ENCODE measurements around the gene CPXM2. TPM values are rescaled to one million over a fixed set of nuclear protein-coding genes. Genes with fewer than 3 reads are reported as not detected.
A peak's percentile ranks its signal among the peaks of the same experiment; 100 is the strongest.

The CPXM2 gene
- polyA plus RNA-seq, 4 donors: 1.9 to 5.8 (median 5.3) TPM

GRCh38 chr10:123778719-123779517 lies 112.7 kb downstream of the CPXM2 start:
- DNase-seq (ENCODE audit: low read depth in 4 of 4, low spot score in 3 of 4): no peak

GRCh38 chr10:123777881-123778280 lies 113.7 kb downstream of the CPXM2 start:
- no peak for DNase-seq (ENCODE audit: low read depth in 4 of 4, low spot score in 3 of 4)

- DNase-seq (ENCODE audit: low read depth in 4 of 4, low spot score in 3 of 4): no peak
These were observed 117.4 kb downstream of the CPXM2 start for GRCh38 chr10:123774132-123774742.

GRCh38 chr10:123772645-123773508 lies 118.7 kb downstream of the CPXM2 start:
- no peak for DNase-seq (ENCODE audit: low read depth in 4 of 4, low spot score in 3 of 4)

- DNase-seq (ENCODE audit: low read depth in 4 of 4, low spot score in 3 of 4): no peak
These were observed 119.5 kb downstream of the CPXM2 start for GRCh38 chr10:123771877-123772644.

- DNase-seq (ENCODE audit: low read depth in 4 of 4, low spot score in 3 of 4): no peak
These were observed 122.0 kb downstream of the CPXM2 start for GRCh38 chr10:123769647-123770046.

GRCh38 chr10:123766761-123767160 lies 124.8 kb downstream of the CPXM2 start:
- DNase-seq (ENCODE audit: low read depth in 4 of 4, low spot score in 3 of 4): no peak

- DNase-seq (ENCODE audit: low read depth in 4 of 4, low spot score in 3 of 4): no peak
These were observed 125.6 kb downstream of the CPXM2 start for GRCh38 chr10:123766012-123766411.

GRCh38 chr10:123761666-123762230 lies 129.9 kb downstream of the CPXM2 start:
- no peak for DNase-seq (ENCODE audit: low read depth in 4 of 4, low spot score in 3 of 4)

- DNase-seq (ENCODE audit: low read depth in 4 of 4, low spot score in 3 of 4): no peak
These were observed 130.6 kb downstream of the CPXM2 start for GRCh38 chr10:123761038-123761428.

GRCh38 chr10:123760356-123761037 lies 131.1 kb downstream of the CPXM2 start:
- DNase-seq (ENCODE audit: low read depth in 4 of 4, low spot score in 3 of 4): no peak

- peak; percentile 10 to 45 (median 27) for DNase-seq (ENCODE audit: low read depth in 4 of 4, low spot score in 3 of 4)
These were observed 132.0 kb downstream of the CPXM2 start for GRCh38 chr10:123759501-123760031.

GRCh38 chr10:123759041-123759440 lies 132.6 kb downstream of the CPXM2 start:
- DNase-seq (ENCODE audit: low read depth in 4 of 4, low spot score in 3 of 4): peak in 1 of 4 donors; percentile 15

GRCh38 chr10:123757853-123758252 lies 133.8 kb downstream of the CPXM2 start:
- no peak for DNase-seq (ENCODE audit: low read depth in 4 of 4, low spot score in 3 of 4)

GRCh38 chr10:123755061-123755460 lies 136.5 kb downstream of the CPXM2 start:
- DNase-seq (ENCODE audit: low read depth in 4 of 4, low spot score in 3 of 4): no peak

- DNase-seq (ENCODE audit: low read depth in 4 of 4, low spot score in 3 of 4): peak in 1 of 4 donors; percentile 6
These were observed 137.5 kb downstream of the CPXM2 start for GRCh38 chr10:123754123-123754522.

- DNase-seq (ENCODE audit: low read depth in 4 of 4, low spot score in 3 of 4): no peak
These were observed 140.1 kb downstream of the CPXM2 start for GRCh38 chr10:123751342-123752134.

- DNase-seq (ENCODE audit: low read depth in 4 of 4, low spot score in 3 of 4): no peak
These were observed 140.7 kb downstream of the CPXM2 start for GRCh38 chr10:123750901-123751300.
